HG03520 (cell line): ENCODE results near the gene TJP2.
"Not testable (repeated sequence)": the region's sequence is repeated elsewhere in the genome, so short reads cannot be mapped to it uniquely, and the experiment has no call there.

Experiments used
- ATAC-seq: cut with Tn5 transposase; IDR thresholded peaks from one replicate; pipeline ENCODE4 v1.9.1; 2021; ENCODE audit warnings: mild to moderate bottlenecking, moderate library complexity; ENCODE audit not compliant: unreplicated experiment

Gene TJP2

DNA sequence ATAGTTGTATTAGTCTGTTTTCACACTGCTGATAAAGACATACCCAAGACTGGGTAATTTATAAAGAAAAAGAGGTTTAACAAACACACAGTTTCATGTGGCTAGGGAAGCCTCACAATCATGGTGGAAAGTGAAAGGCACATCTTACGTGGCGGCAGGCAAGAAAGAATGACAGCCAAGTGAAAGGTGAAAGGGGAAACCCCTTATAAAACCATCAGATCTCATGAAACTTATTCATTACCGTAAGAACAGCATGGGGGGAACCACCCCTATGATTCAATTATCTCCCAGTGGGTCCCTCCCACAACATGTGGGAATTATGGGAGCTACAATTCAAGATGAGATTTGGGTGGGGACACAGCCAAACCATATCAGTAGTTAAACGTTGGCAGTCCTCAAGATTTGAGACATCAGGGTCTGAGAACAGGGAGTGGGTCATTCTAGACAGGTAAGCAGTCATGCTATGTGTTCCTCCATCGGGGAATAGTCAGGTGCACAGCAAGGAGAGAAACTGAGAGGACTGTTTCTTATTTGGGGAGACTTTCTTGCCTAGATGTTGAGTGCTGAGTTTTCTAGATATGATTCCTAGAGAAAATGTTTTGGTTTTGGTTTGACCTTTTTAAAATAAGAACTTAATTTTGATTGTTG lies 105.1 kb downstream of the TJP2 start:
- ATAC-seq, result peak; percentile 83

DNA sequence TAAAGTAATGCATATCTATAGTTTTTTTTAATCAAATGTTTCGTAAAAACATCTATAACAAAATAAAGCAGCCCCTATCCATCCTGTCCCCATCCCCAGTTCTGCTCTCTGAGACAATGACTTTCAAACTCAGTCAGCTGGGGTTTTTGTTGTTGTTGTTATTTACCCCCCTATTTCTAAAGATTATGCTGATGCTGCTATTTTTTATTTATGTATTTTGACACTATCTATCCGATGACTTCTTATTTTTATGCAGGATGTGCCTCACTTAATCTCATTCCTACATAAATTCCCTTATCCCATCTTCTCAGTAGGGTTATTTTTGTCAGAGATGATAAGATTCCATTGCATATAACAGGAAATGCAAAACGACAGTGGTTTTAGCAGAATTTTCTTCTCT lies 105.7 kb downstream of the TJP2 start:
- ATAC-seq, result no peak

DNA sequence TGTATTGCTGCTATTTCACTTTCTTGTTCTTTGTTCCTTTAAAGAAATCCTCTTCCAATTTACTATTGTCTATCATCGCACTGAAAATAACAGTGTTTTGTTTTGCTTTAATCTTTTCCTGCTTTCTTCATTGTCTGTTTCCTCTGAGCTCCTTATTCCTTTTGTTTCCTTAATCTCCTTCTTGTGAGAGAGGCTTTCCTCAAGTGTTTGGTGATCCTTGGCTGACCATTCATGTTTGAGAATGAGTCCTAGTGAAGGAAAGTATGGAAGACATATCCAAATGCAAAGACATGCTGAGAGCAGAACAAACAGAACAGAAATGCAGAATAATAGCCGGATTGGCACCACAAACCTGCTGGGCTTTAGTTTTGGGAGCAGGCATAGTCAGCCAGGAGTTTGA lies 108.9 kb downstream of the TJP2 start:
- no peak for ATAC-seq

DNA sequence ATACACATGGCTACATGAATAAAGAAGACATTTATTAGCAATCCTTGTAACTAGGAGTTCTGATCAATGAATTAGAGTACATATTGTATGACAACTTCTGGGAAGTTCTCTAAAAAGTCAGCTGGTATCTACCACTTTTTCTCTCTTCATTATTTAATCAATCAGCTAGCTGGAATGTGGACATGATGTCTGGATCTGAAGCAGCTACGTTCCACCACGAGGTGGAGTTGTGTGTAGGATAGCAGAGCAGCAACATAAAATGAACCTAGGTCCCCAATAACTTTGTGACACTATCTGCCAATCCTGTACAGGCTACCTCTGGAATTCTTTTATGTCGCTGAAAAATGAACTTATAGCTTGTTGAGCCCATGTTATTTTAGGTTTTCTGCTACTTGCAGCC lies 118.0 kb downstream of the TJP2 start:
- ATAC-seq, result no peak

DNA sequence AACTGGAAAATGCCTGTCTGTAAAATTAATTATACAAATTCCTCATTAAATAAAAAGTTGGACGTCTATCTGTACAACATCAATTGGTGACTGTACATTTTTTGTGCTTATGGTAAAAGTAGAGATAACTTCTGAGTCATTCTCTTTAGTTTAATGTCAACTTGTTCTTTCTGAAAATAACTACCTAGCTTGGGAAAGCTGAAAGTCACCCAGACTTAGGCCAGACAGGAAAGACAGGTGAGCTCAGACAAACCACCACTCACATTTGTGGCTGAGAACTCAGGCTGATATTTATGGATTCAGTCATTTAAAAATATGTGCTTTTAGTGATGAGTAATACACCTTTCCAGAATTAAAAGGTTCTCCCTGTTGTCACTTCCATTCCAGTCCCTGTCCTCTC lies 119.1 kb downstream of the TJP2 start:
- ATAC-seq, result no peak

DNA sequence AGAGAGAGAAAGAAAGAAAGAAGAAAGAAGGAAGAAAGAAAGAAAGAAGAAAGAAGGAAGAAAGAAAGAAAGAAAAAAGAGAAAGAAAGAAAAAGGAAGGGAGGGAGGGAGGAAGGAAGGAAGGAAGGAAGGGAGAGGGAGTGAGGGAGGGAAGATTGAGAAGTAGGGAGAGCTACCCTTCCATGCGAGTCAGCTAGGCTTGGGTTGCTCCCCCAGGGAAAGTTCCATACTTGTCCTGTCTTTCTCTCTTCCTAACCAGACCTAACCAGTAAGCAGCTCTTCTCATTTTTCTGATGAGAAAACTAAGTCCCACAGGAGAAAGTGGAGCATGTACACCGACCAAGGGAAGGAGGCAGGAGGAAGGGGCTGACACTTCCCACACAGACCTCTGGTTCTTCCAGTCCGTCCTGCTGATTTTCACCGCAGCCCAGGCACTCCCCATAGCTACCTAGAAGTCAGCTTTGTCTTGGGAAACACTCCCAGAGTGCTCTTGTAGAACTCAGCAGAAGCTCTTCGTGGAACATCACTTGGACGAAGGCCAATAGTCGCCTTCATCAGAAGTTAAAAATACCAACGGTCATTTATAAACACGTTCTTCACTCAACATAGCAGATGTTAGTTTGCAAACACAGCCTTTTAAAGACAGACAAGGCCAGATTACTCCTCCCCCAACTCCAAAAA lies 121.9 kb downstream of the TJP2 start:
- no peak for ATAC-seq

DNA sequence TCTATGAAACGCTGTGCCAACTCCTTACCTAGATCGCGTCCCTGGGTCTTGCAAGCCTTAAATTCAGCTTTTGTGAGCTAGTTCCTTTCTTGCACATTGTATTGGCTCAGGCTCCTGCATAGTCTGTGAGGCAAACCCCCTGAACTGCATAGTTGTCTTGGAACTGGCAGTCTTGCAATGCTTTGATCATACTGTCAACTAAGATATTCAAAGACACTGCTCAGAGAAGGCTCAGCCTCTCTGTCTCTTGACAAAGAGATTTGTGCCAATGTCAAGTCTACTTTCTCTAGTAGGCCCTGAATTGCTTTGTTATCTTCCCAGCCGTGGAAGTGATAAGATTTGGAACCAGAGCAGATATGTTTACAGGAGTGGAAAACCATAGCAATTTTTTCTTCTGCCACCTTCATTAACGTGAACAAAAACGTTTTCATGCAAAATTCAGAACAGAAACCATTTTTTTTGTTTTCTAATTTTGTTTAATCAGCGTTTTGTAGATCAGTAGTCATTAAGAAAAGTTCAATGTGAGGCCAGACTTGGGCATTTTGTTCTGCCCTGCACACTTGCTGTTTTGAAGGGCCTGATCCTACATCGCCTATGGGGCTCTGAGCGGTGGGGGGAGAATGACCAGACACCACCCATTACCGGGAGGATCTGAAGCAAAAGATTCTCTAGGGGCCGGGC lies 123.4 kb downstream of the TJP2 start:
- ATAC-seq, result no peak

DNA sequence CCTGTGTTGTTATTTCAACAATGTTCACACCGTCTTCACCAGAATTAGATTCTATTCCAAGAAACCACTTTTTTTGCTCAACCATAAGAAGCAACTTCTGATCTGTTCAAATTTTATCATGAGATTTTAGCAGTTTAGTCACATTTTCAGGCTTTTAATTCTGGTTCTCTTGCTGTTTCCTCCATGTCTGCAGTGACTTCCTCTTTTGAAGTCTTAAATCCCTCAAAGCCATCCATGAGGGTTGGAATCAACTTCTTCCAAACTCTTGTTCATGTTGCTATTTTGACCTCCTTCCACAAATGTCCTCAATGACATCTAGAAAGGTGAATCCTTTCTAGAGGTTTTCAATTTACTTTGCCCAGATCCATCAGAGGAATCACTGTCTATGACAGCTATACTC lies 125.2 kb downstream of the TJP2 start:
- no peak for ATAC-seq

DNA sequence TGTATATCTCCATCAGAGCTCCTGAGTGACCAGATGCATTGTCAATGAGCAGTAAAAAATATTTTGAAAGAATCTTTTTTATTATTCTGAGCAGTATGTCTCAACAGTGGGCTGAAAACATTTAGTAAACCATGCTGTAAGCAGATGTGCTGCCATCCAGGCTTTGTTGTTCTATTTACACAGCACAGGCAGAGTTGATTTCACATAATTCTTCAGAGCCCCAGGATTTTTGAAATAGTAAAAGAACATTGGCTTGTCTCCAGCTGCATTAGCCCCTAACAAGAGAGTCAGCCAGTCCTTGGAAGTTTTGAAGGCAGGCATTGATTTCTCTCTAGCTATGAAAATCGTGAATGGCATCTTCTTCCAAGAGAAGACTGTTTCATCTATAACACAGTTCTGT lies 125.7 kb downstream of the TJP2 start:
- ATAC-seq, result no peak

DNA sequence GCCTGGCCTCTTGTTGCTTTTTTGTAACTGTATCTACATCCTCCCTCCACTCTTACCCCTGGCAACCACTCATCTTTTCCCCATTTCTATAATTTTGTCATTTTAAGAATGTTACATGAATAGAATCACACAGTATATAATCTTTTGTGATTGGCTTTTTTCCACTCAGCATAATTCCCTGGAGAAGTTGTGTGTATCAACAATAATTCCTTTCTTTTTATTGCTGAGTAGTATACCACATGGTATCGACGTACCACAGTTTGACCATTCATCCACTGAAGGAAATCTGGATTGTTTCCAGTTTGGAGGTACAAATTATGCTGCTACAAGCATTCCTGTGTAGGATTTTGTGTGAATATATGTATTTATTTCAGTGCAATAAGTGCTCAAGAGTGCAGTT lies 129.3 kb downstream of the TJP2 start:
- ATAC-seq, result no peak

DNA sequence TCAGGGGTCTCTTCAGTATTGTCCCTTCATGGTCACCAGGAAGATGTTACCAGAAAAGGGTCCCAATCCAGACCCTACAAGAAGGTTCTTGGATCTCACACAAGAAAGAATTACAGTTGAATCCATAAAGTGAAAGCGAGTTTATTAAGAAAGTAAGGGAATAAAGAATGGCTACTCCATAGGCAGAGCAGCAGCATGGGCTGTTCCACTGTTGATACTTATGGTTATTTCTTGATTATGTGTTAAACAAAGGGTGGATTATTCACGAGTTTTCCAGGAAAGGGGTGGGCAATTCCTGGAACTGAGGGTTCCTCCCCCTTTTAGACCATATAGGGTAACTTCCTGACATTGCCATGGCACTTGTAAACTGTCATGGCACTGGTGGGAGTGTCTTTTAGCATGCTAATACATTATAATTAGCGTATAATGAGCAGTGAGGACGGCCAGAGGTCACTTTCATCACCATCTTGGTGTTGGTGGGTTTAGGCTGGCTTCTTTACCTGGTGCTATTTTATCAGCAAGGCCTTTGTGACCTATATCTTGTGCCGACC lies 132.9 kb downstream of the TJP2 start:
- not testable (repeated sequence) for ATAC-seq

DNA sequence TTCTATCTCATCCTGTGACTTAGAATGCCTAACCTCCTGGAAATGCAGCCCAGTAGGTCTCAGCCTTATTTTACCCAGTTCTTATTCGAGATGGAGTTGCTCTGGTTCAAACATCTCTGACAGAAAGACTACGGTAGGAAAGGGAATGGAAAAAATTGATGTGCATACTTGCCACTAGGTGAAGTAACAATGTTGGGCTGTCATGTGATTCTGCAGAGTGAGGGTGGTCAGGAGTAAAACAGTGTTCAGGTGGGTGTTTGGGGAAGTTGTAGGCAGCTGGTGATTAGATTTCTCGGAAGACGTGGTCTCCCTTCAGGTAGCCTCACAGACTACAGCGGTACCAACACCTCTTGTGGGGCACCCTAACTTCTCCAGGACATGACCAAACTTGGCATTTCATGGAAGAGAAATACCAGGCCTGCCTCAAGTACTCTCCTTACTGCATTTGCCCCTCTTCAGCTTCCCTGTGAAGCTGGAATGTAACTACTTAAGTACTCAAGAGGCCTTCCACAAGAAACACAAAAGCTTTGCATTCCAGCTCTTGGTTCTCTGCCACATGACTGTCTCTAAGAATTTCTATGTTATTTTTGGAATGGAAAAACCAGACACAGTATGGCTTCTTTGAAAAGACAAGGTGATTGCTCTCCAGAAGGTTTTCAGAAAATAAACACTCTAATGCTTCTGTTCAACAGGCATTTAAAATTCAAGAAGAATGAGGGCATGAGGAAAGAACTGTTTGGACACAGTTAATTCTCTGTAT lies 133.5 kb downstream of the TJP2 start:
- ATAC-seq, result no peak

DNA sequence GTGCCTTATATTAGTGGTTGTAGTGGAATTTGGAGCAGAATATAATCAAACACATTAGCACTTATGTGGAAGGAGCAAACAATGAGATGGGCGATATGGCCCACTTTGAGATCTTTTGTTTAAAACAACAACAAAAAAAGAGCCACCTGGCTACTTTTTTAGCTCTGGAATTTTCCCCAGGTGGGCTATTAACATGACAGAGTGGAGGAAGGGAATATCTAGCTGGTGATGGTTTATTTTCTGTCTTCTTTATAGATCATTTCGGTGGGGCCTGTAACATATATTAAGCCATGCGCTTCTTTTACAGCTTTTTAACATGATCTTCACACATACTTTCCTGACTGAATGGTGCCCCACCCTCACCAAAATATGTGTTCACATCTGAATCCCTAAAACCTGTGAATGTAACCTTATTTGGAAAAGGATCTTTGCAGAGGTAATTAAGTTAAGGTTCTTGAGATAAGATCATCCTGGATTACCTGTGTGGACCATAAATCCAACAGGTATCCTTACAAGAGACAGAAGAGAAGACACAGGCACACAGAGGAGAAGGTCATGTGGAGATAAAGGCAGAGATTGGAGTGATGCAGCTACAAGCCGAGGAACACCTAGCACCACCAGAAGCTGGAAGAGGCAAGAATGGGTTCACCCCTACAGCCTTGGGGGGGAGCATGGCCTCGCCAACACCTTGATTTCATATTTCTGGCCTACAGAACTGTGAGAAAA lies 134.3 kb downstream of the TJP2 start:
- no peak for ATAC-seq

DNA sequence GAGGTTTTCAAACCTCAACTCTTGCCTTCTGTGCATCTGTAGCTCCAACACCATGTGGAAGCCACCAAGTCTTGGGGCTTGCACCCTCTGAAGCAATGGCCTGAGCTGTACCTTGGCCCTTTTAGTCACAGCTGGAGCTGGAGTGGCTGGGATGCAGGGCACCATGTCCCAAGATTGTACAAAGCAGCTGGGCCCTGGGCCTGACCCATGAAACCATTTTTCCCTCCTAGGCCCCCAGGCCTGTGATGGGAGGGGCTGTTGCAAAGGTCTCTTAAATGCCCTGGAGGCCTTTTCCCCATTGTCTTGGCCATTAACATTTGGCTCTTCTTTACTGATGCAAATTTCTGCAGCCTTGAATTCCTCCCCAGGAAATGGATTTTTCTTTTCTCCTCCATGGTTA lies 139.1 kb downstream of the TJP2 start:
- ATAC-seq, result no peak

DNA sequence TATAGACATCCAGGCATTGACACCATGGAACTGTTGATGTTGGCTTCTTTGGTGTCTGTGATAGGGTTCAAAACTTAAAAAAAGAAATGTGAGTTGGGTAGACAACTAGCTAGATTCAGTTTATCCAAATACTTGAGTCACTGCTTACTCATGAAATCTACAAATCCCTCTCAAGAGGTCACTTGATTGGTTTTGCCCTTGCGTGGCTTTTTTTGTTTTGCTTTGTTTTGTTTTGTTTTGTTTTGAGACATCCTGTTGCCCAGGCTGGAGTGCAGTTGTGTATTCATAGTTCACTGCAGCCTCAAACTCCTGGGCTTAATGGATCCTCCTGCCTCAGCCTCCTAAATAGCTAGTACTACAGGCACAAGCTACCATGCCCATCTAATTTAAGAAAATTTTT lies 140.5 kb downstream of the TJP2 start:
- ATAC-seq, result no peak

DNA sequence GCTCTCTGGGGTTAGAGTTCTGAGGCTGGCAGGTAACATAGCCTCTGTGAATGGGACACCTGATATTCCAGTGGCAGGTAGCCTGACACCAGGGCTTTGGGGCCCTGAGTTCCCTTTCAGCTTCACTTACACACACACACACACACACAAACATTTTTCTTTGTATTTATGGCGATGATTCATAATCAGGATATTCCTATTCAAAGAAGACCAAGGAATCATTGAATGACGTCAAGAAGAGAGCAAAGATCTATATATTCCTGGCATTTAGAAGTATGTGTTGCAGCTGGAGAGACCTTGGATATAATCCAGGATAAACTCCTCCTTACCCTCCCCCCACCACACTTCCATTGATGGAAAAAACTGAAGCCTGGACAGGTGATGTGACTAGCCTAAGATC lies 143.0 kb downstream of the TJP2 start:
- no peak for ATAC-seq

DNA sequence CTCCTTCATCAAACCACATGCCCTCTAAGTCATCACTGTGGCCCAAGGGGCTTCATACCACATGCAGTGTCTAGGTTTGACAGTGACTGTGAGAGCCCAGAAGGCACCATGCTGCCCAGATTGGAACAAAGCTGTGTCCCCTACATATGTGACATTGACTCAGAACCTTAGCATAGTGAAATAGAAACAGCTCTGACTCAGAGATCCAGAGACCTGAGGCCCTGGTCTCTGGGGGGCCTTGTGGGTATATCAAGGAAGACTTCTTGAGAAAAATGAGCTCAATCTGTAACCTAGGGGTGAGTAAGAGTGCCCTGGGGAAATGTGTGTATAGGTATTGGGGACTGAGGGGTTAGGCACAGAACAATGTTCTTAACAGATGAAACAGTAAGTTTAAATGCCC lies 143.8 kb downstream of the TJP2 start:
- ATAC-seq, result peak; percentile 71

DNA sequence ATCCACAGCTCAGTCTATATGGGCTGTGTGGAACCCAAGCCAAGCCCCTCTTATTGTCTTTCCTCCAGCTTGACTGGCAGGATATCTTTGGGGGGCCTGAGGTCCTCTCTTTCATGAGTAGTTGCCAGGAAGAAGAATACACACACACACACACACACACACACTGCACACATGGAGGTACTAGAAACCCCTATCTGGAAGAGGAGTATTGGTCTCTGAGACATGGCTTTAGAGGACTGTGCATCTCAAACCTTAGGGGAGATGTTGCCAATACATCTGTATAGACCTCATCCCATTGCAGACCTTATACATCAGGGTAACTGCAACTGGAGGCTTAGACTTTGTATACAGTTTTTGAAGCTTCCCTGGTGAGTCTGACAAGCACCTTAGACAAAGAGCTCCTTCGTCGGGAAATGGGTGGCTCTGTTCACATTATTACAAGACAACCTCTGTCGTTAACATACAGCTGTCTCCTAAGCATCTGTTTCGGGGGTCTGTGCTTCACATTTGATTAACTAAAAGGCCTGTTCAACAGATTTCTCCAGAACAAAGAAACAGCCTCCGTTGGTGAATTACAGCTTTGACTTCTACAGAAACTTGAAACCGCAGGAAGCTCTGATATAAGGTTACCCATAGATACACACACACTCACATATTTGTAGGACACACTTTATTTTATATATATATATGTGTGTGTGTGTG lies 145.4 kb downstream of the TJP2 start:
- no peak for ATAC-seq

DNA sequence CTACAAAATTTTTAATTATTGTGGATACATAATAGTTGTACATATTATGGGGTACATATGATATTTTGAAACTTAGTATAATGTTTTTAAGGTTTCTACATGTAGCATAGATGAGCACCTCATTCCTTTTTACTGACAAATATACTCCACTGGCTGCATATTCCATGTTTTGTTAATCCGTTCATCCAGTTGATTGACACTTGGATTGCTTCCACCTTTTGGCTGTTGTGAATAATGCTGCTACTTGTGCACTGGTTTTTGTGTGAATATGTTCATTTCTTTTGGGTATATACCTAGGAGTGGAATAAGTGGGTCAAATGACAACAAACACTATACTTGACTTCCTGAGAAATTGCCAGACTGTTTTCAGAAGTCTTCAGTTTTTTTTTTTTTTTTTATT lies 148.2 kb downstream of the TJP2 start:
- ATAC-seq, result no peak

DNA sequence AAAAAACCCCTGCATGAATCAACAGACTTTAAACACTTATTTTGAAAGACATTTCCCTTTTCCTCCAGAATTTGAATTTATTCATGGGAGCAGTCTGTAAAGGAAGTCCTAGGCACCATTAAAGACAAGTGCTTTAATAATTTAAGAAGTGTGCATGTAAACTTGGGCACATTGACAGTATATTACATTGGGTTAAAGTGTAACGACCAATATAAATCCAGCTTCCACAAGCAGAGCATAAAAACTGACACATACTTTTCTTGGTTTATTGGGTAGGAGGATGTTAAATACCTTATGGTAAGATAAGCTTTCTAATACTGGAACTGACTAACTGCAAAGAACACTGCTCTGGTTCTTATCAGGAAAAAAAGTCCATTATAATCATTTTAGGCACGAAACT lies 149.8 kb downstream of the TJP2 start:
- no peak for ATAC-seq
